Fibroblast of skin of right biceps (primary cell): ENCODE measurements around the gene CHDH.

Experiments
- DNase-seq: peaks from one replicate; pipeline ENCODE4 v3.0.0-alpha.2; 2013

The CHDH gene

GRCh38 chr3:53823026-53823955 lies 22.9 kb downstream of the CHDH start:
- no peak for DNase-seq

GRCh38 chr3:53822331-53822741 lies 23.9 kb downstream of the CHDH start:
- DNase-seq: no peak

- DNase-seq: no peak
Observed at GRCh38 chr3:53821631-53822121, 24.5 kb downstream of the CHDH start.

GRCh38 chr3:53820756-53821580 lies 25.3 kb downstream of the CHDH start:
- no peak for DNase-seq

GRCh38 chr3:53820084-53820483 lies 26.1 kb downstream of the CHDH start:
- no peak for DNase-seq

- DNase-seq: no peak
Observed at GRCh38 chr3:53819163-53819868, 26.9 kb downstream of the CHDH start.

GRCh38 chr3:53818221-53819162 lies 27.7 kb downstream of the CHDH start:
- no peak for DNase-seq

- DNase-seq: no peak
Observed at GRCh38 chr3:53817809-53818208, 28.4 kb downstream of the CHDH start.

GRCh38 chr3:53817211-53817610 lies 29.0 kb downstream of the CHDH start:
- DNase-seq: no peak

DNA sequence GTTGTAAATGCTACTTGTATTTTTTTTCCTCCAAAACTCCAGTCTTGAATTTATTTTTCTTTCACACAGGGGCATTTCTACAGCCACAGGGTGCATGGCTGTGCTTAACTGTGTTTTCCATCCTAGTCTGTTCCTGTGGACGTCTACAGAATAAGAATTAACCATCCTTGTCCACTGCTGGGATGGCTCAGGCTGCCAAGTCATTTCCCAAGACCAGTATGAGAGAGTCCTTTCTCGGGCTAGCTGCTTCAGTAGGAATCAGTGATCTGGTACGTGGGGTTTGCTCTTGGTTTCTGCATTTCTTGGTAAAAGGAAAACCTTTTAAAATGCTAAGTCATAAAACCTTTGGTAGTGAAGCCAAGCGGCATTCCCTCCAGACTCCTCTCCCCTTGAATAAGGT lies 29.8 kb downstream of the CHDH start:
- no peak for DNase-seq

DNA sequence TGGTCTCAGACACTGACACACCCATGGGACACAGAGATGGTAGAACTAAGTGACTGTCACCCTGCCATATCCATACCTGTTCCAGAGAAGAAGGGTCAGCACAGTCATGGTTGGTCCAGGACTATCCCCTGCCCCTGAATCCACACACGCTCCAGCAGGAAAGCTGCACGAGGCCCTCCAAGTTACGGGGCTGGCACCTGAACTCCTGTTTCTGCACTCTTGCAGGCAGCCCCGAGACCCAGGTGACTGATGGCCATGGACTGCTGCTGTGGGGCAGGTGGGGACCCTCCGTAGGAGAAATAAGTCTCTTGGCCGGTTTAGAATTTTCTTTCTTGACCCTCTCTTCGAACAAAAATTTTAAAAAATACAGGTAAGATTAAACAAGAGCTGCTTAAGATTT lies 30.6 kb downstream of the CHDH start:
- DNase-seq: no peak

DNA sequence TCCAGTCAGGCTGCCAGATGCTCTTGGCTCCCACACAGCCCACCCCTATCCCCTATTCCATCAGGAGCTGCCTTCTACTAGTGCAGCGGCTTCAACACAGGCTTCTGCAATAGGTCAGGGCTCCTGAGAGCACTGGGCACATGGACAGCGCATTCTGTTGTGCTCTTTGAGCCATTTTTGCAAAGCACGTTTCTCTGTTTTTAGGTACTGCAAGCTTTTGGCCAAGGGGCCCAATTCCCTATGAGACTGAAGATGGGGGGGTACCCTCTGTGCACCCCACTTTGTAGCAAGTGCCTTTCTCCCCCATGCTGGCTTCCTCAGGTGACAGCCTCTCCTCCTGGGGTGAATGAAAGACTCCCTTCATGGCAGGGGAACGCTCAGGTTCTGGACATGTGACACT lies 31.2 kb downstream of the CHDH start:
- DNase-seq: no peak

- DNase-seq: no peak
Observed at GRCh38 chr3:53813876-53814275, 32.3 kb downstream of the CHDH start.

DNA sequence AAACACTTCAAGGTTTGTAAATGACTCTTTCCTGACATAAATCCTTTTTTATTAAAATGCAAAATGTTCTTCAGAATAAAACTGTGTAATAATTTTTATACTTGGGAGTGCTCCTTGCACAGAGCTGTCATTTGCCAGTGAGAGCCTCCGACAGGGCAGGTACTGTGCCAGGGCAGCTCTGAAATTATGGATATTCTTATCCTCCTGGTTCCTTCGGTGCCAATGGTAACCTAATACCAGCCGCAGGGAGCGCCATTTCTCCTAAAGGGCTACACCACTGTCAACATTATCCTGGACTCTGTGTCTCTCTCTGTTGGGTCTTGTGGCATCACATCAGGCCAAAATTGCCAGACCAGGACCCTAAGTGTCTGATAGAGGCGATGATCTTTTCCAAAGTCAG lies 33.0 kb downstream of the CHDH start:
- no peak for DNase-seq

- no peak for DNase-seq
Observed at GRCh38 chr3:53812434-53812833, 33.8 kb downstream of the CHDH start.

GRCh38 chr3:53811143-53811927 lies 34.9 kb downstream of the CHDH start:
- no peak for DNase-seq

- no peak for DNase-seq
Observed at GRCh38 chr3:53809764-53810400, 36.3 kb downstream of the CHDH start.

DNA sequence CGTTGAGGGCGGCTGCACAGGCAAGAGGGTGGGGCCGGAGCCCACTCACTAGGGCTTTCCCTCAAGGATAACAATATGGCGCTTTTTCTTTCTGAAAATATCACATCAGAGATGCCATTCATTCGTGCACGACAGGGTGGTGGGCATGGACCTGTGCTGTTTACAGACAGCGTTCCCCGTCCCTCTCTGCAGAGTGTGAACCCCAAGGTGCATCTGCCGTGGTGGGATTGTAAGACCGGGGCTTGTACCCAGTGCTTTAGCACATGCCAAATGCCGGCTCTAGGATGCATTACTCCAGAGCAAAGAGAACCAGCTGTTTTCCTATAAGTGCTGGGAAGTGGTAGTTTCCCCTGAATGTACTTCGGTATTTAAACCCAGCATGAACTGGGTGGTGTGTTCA lies 37.0 kb downstream of the CHDH start:
- DNase-seq: no peak

DNA sequence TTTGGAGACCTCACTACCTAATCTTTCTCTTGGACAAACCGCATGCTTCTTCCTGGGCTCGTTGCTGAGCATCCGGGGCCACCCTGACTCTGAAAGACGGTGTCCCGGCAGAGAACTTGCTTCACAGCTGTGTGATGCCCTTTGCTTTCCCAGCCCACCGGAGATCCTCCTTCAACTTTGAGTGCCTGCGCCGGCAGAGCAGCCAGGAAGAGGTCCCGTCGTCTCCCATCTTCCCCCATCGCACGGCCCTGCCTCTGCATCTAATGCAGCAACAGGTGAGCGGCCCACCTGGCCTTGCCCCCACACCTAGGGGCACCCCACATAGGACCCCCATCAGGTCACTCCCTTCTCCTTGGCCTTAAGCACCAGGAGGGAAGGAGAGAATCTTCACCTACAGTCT lies 37.7 kb downstream of the CHDH start:
- no peak for DNase-seq

DNA sequence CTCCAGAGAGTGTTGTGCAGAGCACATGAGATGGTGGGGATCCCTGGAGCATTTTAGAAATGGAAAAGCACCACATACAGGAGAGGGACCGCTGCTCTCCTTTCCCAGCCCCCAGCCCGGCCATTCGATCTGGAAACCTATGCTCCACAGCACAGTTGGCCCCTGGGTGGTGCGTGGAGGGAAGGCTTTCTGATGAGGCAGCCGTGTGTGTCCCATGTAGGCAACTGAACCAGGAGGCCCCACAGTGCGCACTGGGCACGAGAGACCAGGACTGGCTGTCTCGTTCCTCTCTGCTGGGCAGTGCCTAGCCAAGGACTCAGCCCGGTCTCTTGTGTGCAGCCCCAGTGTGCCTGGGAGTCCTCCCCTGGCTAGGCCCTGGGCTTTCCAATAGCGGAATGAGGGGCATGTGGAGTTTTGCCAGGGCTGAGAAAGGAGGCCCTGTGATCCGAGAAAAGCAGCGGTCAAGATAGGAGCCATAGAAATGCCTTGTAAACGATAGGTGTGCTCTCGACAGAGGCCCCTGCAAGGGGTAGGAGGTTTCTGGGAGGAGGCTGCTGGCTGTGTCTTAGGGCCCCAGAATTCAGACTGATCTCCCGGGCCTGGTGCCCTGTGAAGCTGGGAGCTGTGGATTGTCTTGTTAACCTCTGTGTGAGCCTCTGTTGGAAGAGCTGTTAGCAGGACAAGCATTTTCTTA lies 39.0 kb downstream of the CHDH start:
- no peak for DNase-seq
